GM18519 (cell line): ENCODE measurements around the gene PARD6B.
A peak's percentile ranks its signal among the peaks of the same experiment; 100 is the strongest.
"Not testable (repeated sequence)": the region's sequence is repeated elsewhere in the genome, so short reads cannot be mapped to it uniquely, and the experiment has no call there.

Experiments used
- ATAC-seq: cut with Tn5 transposase; IDR thresholded peaks from one replicate; pipeline ENCODE4 v1.9.1; 2021; ENCODE audit warnings: mild to moderate bottlenecking, moderate library complexity; ENCODE audit not compliant: unreplicated experiment, low FRiP score

PARD6B gene

GRCh38 chr20:50731055-50731929 is at the start of gene PARD6B:
Gene PARD6B, plus strand, starts transcription at chr20:50731580. Its CDS starts 207 bp downstream, at chr20:50731787.
- ATAC-seq, result peak; percentile 78

- ATAC-seq, result no peak
Measured at GRCh38 chr20:50682065-50682464, 49.3 kb upstream of the PARD6B start.

GRCh38 chr20:50682947-50683530 is 48.3 kb upstream of the PARD6B start:
- ATAC-seq, result no peak

- no peak for ATAC-seq
Measured at GRCh38 chr20:50683570-50683969, 47.8 kb upstream of the PARD6B start.

GRCh38 chr20:50686821-50687220 is 44.6 kb upstream of the PARD6B start:
- no peak for ATAC-seq

GRCh38 chr20:50688256-50688975 is 43.0 kb upstream of the PARD6B start:
- no peak for ATAC-seq

- no peak for ATAC-seq
Measured at GRCh38 chr20:50689864-50690649, 41.3 kb upstream of the PARD6B start.

GRCh38 chr20:50690650-50691572 is 40.5 kb upstream of the PARD6B start, which contains the start of gene RIPOR3:
Gene RIPOR3, minus strand, starts transcription at chr20:50691542. Its CDS starts 414 bp downstream, at chr20:50691128.
- ATAC-seq, result no peak

- no peak for ATAC-seq
Measured at GRCh38 chr20:50691573-50692551, 39.5 kb upstream of the PARD6B start.

- ATAC-seq, result no peak
Measured at GRCh38 chr20:50692552-50692933, 38.8 kb upstream of the PARD6B start.

- ATAC-seq, result no peak
Measured at GRCh38 chr20:50693001-50693400, 38.4 kb upstream of the PARD6B start.

GRCh38 chr20:50694379-50695134 is 36.8 kb upstream of the PARD6B start:
- ATAC-seq, result no peak

- ATAC-seq, result no peak
Measured at GRCh38 chr20:50695135-50695872, 36.1 kb upstream of the PARD6B start.

- not testable (repeated sequence) for ATAC-seq
Measured at GRCh38 chr20:50698255-50698654, 33.1 kb upstream of the PARD6B start.

- no peak for ATAC-seq
Measured at GRCh38 chr20:50699688-50700087, 31.7 kb upstream of the PARD6B start.

GRCh38 chr20:50701041-50701963 is 30.1 kb upstream of the PARD6B start:
- no peak for ATAC-seq
